ENCODE data around the gene PSD2. TPM values are rescaled to one million over a fixed set of nuclear protein-coding genes. Genes with fewer than 3 reads are reported as not detected.

Gene PSD2
- total and polyA plus RNA-seq, 5 donors: 0.02 to 0.11 (median 0.06) TPM; not detected in 2

DNA sequence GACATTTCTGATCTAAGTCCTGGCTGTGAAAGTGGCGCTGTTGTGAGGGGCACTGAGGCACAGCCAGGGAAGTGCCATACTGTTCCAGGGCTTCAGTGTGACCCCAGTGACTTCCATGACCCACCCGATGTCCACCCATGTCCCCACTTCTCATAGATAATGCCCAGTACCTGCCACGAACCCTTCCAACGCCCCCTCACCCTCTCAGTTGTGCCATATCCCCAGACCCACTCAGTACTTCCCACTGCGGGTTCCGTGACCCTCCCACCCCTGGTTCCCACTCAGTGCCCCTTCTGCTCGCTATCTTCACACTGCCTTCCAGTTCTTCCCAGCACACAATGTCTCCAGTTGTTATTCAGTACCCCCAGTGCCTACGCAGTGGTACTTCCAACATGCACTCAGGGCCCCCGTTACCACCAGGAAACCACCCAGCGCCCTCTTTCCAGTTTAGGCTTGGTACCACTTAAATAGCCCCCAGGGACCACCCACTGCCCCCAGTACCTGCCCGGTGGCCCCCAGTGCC, 30.7 kb upstream of the PSD2 start:
- H3K4me3 ChIP-seq (ENCODE audit: low read length): no peak overlapping the region
- DNase-seq (peak in 2 of 3 donors; percentile 34 to 37), ATAC-seq (no peak)
- H3K4me1 ChIP-seq (ENCODE audit: control insufficient read depth, insufficient read depth, low read length): peaks cover 5% of the 10 kb centered on the region
- H3K9me3 ChIP-seq (ENCODE audit: control insufficient read depth, low read length): no peaks in the 10 kb centered on the region
- WGBS: 47% methylated on average over 11 of the region's 11 CpGs
- no peaks in the 10 kb centered on the region for H3K27me3 ChIP-seq (ENCODE audit: control insufficient read depth, insufficient read depth)
- no peak overlapping the region for H3K27ac ChIP-seq (ENCODE audit: low read length)
- intact Hi-C loops (cut with DNase I): loop anchor here in 3 of 4 donors (2.0 to 10.0 kb wide), 5 partner anchors 68 to 350 kb away; no protein-coding TSS in a partner anchor

DNA sequence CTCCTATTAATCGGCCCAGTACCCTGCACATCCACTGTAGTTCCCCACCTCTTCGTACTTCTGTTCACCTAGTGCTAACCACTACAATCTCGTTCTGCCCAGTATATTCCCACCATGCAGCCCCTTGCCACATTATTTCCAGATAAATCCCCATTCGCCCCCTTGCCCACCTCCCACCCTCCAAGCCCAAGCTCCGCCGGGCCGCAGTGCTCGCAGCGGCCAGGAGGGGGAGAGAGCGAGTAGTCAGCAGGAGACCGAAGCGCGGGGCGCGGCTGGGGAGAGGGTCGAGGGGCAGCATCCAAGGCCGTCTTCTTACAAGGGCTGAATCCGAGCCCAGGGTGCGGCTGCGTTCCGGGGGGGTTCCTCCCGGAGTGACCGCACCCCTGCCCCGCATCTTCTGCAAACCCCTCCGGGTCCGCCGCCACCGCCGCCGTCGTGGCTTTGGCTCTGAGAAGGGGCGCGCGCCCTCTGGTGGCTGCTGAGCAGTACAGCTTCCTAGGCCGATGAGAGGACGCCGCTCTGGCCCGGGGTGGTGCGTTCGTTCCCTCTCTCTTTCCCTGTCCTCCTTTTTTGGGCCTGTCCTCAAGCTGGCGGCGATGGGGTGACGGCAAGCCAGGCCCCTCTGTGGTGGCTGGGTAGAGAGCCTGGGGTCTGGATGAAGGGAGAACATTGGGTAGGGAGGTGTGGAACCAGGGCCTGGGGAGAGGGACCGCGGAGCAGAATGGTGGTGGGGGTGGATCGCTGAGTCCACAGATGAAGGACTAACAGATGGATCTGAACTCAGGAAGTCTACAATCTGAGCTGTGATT, 30.0 kb upstream of the PSD2 start:
- Histone ChIP-seq H3K4me3 (ENCODE audit: low read length) (peak overlapping the region; percentile 35), H3K9me3 (ENCODE audit: control insufficient read depth, low read length) (no peaks in the 10 kb centered on the region), H3K27me3 (ENCODE audit: control insufficient read depth, insufficient read depth) (no peaks in the 10 kb centered on the region), H3K27ac (ENCODE audit: low read length) (no peak overlapping the region), H3K4me1 (ENCODE audit: control insufficient read depth, insufficient read depth, low read length) (peaks cover 5% of the 10 kb centered on the region)
- ATAC-seq (peak; percentile 82 to 83), DNase-seq (peak; percentile 75 to 93 (median 92))
- 10% methylated on average over 45 of the region's 46 CpGs for WGBS
- intact Hi-C loops (cut with DNase I): loop anchor here (2.0 to 10.0 kb wide), 5 partner anchors 68 to 351 kb away; no protein-coding TSS in a partner anchor

DNA sequence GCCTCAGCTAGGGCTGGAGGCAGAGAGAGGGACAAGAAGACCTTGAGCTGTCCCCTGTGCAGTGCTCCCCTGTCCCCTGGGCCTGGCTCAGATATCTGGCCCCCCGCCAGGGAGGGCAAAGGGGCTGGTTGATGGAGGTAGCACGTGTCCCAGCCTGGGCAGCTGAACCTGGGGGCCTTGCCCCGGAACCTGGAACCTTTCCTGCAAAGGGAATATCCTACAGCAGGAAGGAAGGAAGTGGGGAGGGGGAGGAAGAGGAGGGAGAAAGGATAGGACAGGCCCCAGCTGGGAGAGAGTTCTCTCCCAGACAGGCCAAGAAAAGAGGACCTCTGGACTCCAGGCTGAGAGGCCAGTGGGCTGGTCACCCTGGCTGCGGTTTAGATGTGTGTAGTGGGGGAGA, 27.6 kb upstream of the PSD2 start:
- peak in 1 of 2 donors; percentile 12 for ATAC-seq
- Histone ChIP-seq H3K27me3 (ENCODE audit: control insufficient read depth, insufficient read depth) (no peaks in the 10 kb centered on the region), H3K9me3 (ENCODE audit: control insufficient read depth, low read length) (no peaks in the 10 kb centered on the region), H3K4me3 (ENCODE audit: low read length) (no peak overlapping the region), H3K4me1 (ENCODE audit: control insufficient read depth, insufficient read depth, low read length) (peaks cover 5% of the 10 kb centered on the region), H3K27ac (ENCODE audit: low read length) (no peak overlapping the region)
- 52% methylated on average over 4 of the region's 4 CpGs for WGBS
- peak; percentile 49 to 81 (median 81) for DNase-seq
- intact Hi-C loops (cut with DNase I): loop anchor here (2.0 to 10.0 kb wide), 5 partner anchors 71 to 353 kb away; no protein-coding TSS in a partner anchor

DNA sequence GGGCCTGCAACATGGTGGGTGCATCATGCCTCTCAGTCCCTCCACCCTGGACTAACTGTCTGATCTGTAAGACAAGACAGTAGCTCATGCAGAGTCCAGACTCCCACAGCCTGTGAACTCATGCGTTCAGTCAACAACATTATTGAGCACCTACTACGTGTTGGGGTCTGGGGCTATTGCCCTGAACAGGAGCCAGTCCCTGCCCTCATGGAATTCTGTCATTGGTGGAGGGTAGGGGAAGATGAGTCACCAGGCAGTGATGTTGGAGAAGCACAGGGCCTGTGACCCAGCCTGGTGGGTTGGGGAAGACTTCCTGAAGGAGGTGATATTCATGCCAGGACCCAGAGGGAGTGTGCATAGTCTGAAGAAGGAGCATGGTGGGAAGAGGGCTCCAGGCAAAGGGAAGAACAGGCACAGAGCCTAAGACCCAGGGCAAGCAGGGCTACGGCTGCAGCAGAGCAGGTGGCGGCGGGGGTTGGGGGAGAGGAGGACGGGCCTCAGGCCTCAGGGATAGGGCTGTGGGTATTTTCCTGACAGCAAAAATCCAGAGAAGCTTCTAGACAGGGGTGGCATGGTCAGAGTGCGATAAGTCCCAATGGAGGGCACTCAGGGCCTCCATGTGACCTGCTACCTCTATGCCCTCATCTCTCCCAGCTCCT, 26.7 kb upstream of the PSD2 start:
- intact Hi-C loops (cut with DNase I): loop anchor here in 3 of 4 donors (5.0 to 10.0 kb wide), 4 partner anchors 72 to 354 kb away; no protein-coding TSS in a partner anchor
- H3K4me1 ChIP-seq (ENCODE audit: control insufficient read depth, insufficient read depth, low read length): peaks cover 5% of the 10 kb centered on the region
- H3K27ac ChIP-seq (ENCODE audit: low read length): no peak overlapping the region
- ATAC-seq: no peak
- no peaks in the 10 kb centered on the region for H3K9me3 ChIP-seq (ENCODE audit: control insufficient read depth, low read length)
- DNase-seq: peak in 1 of 3 donors; percentile 18
- H3K27me3 ChIP-seq (ENCODE audit: control insufficient read depth, insufficient read depth): no peaks in the 10 kb centered on the region
- H3K4me3 ChIP-seq (ENCODE audit: low read length): no peak overlapping the region
- 92% methylated on average over 7 of the region's 7 CpGs for WGBS

DNA sequence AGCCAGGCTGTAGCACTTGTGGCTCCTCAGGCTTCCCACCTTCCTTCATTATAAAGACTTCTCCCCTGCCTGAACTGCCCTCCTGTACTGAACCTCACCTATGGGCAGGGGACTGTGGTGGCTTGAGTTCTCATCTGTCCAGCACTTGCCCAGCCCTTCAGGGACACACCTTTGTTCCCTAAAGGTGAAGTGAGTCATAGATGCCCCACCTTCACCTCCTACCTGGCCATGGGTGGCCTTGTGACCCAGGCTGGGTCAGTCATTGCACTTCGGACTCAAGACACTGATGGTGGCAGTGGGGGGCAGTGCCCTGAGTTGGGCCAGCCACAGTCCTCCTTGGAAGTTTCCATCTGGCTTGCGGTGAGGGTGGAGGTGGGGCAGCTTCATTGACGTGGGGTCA, 26.1 kb upstream of the PSD2 start:
- Histone ChIP-seq H3K4me1 (ENCODE audit: control insufficient read depth, insufficient read depth, low read length) (peaks cover 5% of the 10 kb centered on the region), H3K4me3 (ENCODE audit: low read length) (no peak overlapping the region), H3K27me3 (ENCODE audit: control insufficient read depth, insufficient read depth) (no peaks in the 10 kb centered on the region), H3K9me3 (ENCODE audit: control insufficient read depth, low read length) (no peaks in the 10 kb centered on the region), H3K27ac (ENCODE audit: low read length) (no peak overlapping the region)
- WGBS: 93% methylated on average over 3 of the region's 3 CpGs
- intact Hi-C loops (cut with DNase I): loop anchor here in 3 of 4 donors (5.0 to 10.0 kb wide), 4 partner anchors 72 to 355 kb away; no protein-coding TSS in a partner anchor
- peak in 1 of 3 donors; percentile 9 for DNase-seq
- no peak for ATAC-seq

DNA sequence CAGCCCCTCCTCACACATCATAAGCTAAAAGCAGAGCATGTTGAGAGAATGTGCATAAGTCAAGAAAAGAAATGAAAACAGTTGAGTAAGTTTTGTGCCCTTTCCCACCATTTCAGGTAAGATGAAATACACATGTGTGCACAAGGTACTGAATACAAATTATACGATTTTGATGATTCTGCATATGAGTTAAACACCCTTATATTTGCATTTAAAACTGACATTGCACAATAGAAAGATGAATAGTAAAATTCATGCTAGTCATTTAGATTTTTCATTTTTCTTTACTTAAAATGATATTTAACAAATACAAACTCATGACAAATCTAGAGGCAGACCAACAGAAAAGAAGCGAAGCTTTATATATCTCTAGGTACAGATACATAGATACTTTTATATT, 24.9 kb upstream of the PSD2 start:
- DNase-seq (no peak), ATAC-seq (no peak)
- intact Hi-C loops (cut with DNase I): no loop called here
- whole genome bisulfite sequencing: 88% methylated on average over 2 of the region's 2 CpGs
- H3K4me3 ChIP-seq (ENCODE audit: low read length): no peak overlapping the region
- no peak overlapping the region for H3K27ac ChIP-seq (ENCODE audit: low read length)
- peaks cover 5% of the 10 kb centered on the region for H3K4me1 ChIP-seq (ENCODE audit: control insufficient read depth, insufficient read depth, low read length)
- H3K9me3 ChIP-seq (ENCODE audit: control insufficient read depth, low read length): no peaks in the 10 kb centered on the region
- H3K27me3 ChIP-seq (ENCODE audit: control insufficient read depth, insufficient read depth): no peaks in the 10 kb centered on the region

DNA sequence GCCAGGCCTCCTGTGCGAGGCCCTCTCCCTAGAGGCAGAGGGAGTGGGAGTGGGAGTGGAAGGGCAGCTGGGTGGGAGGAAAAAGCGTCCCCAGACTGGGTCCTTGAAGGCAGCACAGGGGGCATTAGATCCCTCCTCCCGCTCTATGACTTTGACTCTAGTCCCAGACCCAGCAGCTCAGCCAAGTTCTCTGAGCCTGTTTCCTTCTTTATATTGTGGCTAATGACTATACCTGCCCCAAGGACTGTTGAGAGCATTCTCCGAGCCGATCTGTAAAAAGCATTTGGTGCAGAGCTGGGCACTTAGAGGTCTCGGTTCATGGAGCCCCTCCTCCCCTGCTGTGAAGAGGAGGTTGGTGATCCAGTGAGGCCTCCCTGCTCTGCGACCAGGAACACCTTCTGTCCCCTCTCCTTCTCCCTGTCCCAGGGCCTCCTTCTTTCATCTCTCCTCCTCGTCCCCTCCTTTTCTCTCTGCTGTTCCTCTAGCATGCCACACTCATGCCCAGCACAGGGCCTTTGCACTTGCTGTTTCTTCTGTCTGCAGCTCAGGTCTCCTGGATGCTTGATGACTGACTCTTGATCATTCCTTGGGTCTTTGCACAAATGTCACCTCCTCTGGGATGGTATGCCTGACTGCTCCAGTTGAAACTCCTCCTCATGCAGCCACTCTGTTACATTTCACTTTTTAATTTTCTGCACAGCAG, 23.4 kb upstream of the PSD2 start:
- WGBS: 64% methylated on average over 8 of the region's 8 CpGs
- no peaks in the 10 kb centered on the region for H3K27me3 ChIP-seq (ENCODE audit: control insufficient read depth, insufficient read depth)
- intact Hi-C loops (cut with DNase I): no loop called here
- H3K4me3 ChIP-seq (ENCODE audit: low read length): no peak overlapping the region
- no peak for DNase-seq
- no peak overlapping the region for H3K27ac ChIP-seq (ENCODE audit: low read length)
- no peaks in the 10 kb centered on the region for H3K9me3 ChIP-seq (ENCODE audit: control insufficient read depth, low read length)
- peaks cover 5% of the 10 kb centered on the region for H3K4me1 ChIP-seq (ENCODE audit: control insufficient read depth, insufficient read depth, low read length)
- ATAC-seq: no peak

DNA sequence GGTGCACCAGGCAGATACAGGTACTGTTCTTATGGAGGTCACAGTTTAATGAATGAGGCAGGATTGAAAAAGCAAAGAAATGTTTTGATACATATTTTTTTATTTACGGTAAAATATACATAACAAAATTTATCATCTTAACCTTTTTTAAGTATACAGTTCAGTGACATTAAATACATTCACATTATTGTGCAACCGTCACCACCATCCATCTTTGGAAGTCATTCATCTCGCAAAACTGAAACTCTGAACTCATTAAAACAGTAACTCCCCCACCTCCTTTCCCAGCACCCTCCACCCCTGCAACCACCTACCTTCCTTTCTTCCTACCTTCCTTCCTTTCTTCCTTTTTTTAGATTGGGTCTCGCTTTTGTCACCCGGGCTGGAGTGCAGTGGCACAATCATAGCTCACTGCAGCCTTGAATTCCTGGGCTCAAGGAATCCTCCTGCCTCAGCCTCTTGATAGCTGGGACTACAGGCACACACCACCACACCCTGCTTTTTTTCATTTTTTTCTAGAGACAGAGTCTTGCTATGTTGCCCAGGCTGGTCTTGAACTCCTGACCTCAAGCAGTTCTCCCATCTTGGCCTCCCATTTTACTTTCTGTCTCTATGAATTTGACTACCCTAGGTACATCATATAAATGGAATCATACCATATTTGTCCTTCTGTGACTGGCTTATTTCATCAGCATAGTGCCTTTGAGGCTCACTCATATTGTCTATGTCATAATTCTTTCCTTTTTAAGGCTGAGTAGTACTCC, 22.5 kb upstream of the PSD2 start:
- H3K27ac ChIP-seq (ENCODE audit: low read length): no peak overlapping the region
- DNase-seq: no peak
- H3K27me3 ChIP-seq (ENCODE audit: control insufficient read depth, insufficient read depth): no peaks in the 10 kb centered on the region
- H3K9me3 ChIP-seq (ENCODE audit: control insufficient read depth, low read length): no peaks in the 10 kb centered on the region
- no peak overlapping the region for H3K4me3 ChIP-seq (ENCODE audit: low read length)
- intact Hi-C loops (cut with DNase I): no loop called here
- H3K4me1 ChIP-seq (ENCODE audit: control insufficient read depth, insufficient read depth, low read length): peaks cover 5% of the 10 kb centered on the region
- ATAC-seq: no peak
- 81% methylated on average over 5 of the region's 5 CpGs for WGBS

DNA sequence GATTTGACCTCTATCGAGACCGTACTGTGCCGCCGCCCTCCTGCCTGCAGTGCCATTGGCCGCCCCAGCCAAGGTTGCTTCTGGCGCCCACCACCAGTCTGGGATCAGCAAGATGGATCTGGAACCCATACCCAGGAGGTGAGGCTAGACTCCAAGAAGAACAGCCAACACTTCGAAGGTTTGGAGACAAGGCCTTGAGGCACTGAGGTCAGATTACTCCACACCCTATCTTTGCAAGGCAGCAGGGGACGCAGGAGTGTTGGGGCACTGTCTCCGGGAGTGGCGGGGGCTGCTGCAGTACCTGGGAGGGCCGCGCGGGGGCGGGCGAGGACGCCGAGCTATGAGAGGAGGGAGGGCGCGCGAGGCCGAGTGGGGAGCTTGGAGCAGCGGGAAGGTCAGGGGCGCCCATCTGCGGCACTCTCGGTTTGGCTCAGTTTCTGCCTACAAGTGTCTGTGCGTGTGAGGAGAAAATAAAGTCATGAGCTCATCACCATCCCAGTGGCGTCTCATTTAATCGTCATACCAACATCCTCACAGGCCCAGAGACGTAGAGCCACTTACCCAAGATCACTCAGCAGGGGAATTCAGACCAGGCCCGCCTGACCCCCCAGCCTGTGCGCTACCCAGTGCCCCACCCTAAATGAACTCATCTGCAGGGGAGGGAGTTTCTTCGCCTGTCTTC, 20.5 kb upstream of the PSD2 start:
- intact Hi-C loops (cut with DNase I): no loop called here
- peak; percentile 78 to 87 for ATAC-seq
- peak; percentile 74 to 91 (median 91) for DNase-seq
- Histone ChIP-seq H3K27me3 (ENCODE audit: control insufficient read depth, insufficient read depth) (no peaks in the 10 kb centered on the region), H3K27ac (ENCODE audit: low read length) (no peak overlapping the region), H3K9me3 (ENCODE audit: control insufficient read depth, low read length) (no peaks in the 10 kb centered on the region), H3K4me3 (ENCODE audit: low read length) (no peak overlapping the region), H3K4me1 (ENCODE audit: control insufficient read depth, insufficient read depth, low read length) (no peaks in the 10 kb centered on the region)
- WGBS: 24% methylated on average over 32 of the region's 32 CpGs

DNA sequence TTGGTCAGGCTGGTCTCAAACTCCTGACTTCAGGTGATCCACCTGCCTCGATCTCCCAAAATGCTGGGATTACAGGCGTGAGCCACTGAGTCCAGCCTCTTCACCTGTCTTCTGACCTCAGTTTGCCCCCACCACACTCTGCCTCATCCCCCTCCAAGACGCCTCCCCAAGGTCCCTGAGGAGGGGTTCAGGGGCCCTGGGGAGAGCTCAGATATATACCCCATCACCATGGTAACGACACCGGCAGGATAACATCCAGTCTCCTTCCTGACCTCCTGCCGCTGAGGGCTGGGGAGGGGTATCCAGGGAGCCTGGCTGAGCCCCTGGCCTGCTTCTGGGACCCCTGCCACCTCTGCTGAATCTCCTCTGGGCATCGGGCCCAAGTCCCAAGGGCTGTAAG, 19.7 kb upstream of the PSD2 start:
- DNase-seq (peak in 1 of 3 donors; percentile 24), ATAC-seq (no peak)
- intact Hi-C loops (cut with DNase I): no loop called here
- H3K9me3 ChIP-seq (ENCODE audit: control insufficient read depth, low read length): no peaks in the 10 kb centered on the region
- no peaks in the 10 kb centered on the region for H3K27me3 ChIP-seq (ENCODE audit: control insufficient read depth, insufficient read depth)
- H3K4me3 ChIP-seq (ENCODE audit: low read length): no peak overlapping the region
- H3K4me1 ChIP-seq (ENCODE audit: control insufficient read depth, insufficient read depth, low read length): no peaks in the 10 kb centered on the region
- 80% methylated on average over 7 of the region's 7 CpGs for WGBS
- H3K27ac ChIP-seq (ENCODE audit: low read length): no peak overlapping the region
